GM18511 (cell line): ENCODE results near the gene TMEM255A.

Source experiments
- ATAC-seq: cut with Tn5 transposase; IDR thresholded peaks from one replicate; pipeline ENCODE4 v1.9.1; 2021; ENCODE audit warnings: mild to moderate bottlenecking, moderate library complexity; ENCODE audit not compliant: unreplicated experiment

The TMEM255A gene

DNA sequence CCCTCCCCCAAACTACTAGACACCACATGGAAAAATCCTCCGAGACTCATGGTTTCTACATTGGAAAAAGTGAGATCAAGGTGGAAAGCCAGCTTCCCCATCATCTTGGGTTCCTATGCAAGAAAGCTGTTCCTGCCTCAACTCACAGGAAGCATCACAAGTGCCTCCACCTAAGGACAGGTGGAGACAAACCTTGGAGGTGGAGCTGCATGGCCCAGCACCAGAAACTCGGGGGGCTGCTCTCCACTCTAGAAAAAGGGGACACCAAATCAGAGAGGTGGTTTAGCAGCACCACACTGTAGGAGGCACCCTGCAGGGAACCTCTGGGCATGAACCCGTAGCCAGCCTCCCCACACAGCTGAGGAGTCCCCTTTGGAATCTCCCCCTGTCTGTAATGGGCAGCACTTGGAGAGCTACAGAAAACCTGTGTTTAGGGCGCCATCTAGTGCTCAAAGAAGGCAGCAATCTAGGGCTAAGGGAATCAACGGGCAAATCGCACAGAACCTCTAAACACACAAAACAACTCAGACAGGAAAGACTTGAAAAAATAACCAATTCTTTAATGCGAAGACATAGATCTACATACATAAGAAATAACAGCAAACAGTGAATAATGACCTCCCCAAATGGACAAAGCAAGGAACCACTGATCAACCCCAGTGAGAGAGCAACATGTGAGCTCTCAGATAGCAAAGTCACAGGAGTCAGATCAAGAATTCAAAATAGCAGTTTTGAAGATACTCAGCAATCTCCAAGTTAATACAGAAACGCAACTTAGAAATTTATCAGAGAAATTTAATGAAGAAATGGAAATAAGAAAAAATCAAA is 97.6 kb downstream of the TMEM255A start:
- ATAC-seq: peak; percentile 83
